A172 (cell line): ENCODE measurements around the gene FAN1. TPM values are rescaled to one million over a fixed set of nuclear protein-coding genes. Genes with fewer than 3 reads are reported as not detected.

Experiments
- DNase-seq: peaks from one replicate; pipeline ENCODE4 v3.0.0-alpha.2; 2015; ENCODE audit warnings: low spot score
- total RNA-seq: library from RNA; depleted of rRNA; stranded (reverse); fragments of >200 nt; shearing (Covaris generic); gene quantifications from 2 replicates; pipeline ENCODE4 v1.2.3, GENCODE V29; 2014

Gene FAN1
- total RNA-seq, 1 experiment from 2014 or later = 21.9 TPM

DNA sequence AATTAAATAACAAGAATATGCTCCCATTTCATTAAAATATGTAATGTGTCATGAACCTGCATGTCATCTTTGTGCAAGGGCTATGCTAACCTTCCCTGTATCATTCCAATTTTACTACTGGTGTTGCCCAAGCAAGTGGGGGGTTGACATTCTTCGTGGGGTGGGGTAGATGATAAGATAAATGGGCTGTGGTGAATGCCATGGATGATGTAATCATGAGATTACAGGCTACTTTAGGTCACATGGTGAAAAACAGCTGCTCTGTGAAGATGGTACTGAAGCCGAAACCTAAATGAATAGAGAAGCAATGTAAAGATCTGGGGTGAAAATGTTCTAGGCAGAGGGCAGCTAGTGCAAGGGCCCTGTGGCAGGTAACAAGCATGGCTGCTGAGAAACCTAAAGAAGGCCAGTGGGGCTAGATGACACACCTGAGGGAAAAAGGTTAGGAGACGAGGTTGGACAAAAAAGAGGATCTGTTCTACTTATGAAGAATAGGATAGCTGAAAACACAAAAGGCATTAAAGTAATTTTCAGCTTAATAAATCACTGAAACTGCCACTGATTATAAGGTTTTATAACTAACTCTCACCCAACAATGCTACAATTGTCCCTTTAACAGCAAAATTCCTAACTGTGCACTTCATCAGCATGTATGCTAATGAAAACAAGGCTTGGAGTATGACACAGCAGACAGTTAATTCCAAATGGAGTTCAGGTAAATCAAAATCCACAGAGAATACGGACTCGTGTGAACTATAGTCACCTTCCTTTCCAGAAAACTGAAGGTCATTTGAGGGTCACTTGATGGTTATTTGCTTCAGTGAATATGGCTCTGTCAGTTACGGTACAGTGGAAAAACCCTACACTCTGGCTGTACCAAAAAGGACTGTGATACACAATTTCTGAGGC is 52.8 kb downstream of the FAN1 start:
- peak; percentile 67 for DNase-seq

DNA sequence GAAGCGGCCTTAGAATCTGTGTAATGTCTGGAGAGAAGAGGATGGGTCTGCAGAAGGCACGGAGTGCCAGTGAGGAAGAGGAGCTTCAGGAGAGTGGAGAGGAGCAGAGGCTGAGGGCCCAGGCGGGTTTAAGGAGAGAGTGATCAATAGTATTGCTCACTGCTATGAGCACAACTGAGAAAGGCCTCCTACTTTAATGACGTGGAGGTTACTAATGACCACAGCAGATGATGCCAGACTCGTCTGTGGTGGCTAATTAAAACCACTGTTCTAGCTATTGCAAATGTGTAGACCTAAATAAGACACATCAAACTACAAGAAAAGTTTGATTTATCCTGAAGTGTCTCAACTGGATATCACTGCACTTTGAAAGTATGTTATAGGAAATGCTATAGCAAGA is 54.5 kb downstream of the FAN1 start:
- no peak for DNase-seq

DNA sequence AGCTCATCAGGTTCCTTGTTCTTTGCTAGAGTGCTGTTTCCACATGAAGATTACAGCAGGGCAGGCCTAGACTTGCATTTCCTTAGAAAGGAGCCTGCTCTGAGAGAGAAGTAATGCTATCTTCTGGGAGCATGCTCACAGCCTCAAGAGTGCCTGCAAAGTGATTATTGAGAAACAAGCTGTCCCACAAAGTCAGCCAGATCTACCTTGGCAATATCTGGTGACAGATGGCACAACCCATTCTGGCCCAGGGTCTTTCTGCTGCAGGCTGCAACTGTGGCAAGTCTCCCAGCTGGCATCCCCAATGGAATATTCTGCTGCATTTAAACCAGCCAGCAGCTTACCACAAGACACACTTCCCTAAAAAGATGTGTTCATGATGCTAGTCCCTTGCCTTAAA is 58.4 kb downstream of the FAN1 start:
- no peak for DNase-seq

DNA sequence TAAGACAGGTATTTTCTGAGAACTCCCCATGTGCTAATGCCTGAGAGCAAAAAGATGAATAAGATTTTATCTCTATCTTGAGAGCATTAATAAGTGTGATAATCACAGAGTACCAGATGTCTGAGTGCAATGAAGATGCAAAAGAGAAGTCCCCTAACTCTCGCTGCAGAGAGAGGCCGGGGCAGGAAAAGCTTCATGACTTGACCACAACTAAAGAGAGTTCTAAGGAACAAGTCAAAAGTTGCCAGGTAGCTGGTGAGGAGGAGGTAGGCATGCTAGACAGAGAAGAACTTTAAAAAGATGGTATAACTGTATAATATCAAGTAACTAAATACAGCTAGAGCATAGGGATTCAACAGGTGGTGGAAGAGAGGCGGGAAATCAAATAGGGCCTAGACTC is 58.9 kb downstream of the FAN1 start:
- no peak for DNase-seq

DNA sequence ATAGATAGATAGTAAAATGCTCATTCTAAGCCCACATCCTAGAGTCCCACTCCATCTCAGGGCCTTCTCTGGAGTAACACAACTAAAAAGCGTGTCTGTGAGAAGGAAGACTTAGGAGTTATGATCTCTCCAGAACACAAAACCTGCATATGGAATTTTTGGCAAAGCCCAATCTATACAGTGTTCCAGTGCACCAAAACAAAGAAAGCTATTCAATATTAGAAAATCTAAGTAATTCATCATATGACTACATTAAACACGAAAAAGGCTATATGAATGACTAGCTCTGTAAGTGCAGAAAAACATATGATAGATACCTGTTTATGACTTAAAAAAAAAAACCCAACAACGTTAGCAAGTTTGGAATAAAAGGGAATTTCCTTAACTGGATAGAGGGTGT is 60.0 kb downstream of the FAN1 start:
- no peak for DNase-seq

DNA sequence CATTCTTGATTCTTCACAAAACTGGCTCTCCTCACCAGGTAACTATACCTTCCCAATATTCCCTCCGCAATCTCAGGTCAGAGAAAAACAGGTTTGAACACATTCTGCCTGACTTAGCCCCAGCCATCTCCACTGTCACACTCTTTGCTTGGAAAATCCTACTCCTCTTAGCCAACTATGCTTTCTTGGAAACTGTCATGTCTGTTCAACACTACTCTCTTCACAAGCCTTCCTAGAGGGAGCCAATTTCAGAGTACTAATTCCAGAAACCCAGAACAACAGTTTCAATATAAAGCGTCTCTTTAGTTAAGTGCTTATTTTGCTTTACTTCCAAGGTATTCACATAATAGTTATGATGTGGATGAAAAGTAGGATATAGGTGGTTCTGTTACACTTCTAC is 66.0 kb downstream of the FAN1 start:
- DNase-seq = no peak

DNA sequence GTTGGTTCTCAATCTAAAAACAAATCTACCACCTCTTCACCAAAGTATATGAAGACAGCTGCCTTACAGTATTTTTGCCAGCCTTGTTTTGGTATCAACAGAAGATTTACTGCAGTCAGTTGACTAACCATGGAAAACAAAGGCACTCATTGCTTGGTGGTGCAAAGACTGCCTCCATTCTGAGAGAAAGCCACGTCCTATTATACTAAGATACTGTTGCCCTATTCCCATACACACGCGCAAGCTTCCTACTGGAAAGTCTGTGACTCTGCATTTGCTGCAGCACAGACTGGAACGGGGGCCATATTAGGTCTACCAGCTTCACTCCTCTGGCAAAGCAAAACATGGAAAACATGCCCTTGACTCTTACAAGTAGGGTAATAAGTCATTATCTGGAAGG is 69.7 kb downstream of the FAN1 start:
- DNase-seq = no peak

DNA sequence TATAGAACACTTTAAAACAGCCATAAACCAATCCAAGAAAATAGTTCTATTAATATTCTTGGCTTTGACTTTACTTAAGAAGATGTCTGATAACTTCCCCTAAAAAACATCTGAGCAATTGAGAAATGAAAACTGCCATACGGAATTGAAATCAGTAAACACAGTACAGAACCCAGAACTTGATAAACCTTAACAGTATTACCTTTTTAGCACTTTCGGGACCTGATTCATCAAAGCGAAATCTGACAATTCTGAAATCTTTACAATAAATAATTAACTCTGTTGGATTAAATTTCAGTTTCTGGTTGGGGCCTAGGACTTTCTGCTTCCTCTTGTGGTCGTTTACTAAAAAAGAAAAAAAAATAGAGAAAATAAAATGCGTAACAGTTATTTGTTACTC is 70.4 kb downstream of the FAN1 start:
- no peak for DNase-seq

DNA sequence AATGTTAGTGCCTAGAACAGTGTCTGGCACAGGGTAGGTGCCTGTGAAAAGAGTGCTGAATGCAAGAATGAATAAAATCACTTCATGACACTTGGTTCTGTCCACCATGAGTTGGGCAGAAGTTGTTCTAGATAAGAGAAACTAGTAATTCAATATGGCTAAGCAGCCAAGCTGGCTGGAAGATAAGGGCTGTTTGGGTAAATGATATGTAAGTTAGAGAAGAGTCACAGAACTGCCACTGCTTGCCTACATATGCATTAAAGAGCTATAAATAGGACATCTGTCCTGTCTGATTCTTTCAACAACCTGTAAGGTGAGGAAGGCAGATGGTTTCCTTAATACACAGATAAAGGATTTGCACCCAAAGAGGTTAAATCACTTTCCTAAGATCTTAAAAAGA is 74.6 kb downstream of the FAN1 start:
- DNase-seq = no peak

DNA sequence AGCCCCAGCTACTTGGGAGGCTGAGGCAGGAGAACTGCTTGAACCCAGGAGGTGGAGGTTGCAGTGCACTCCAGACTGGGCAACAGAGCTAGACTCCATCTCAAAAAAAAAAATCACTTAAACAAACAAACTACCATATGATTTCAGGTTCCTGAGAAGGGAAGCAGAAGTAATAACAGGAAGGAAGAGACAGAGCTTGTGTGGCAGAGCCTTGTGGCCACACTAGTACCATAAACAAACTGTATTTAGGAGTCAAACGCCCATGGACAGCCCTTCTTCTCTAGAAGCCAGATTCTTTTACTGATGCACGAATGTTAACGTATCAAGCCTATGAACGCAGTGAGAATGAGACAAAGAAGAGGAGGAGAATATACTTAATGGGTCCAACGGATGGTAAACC is 75.7 kb downstream of the FAN1 start:
- no peak for DNase-seq

DNA sequence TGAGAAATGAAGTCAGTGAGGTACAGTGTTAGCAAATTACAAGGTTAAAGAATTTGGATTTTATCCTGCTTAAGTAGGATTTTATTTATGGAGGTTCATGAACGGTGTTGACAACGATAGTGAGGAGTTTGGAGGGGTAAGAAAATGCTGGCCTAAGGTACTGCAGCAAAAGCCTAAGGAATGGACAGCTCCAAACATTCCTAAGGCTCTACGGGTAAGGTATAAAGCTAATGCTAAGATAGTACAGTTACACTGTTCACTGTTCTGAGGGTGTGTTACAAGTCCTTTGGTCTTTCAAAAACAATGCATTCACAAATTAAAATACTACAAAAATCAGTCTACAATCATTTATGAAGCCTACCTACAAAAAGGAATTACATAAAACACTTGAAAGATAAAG is 80.4 kb downstream of the FAN1 start:
- DNase-seq = no peak

DNA sequence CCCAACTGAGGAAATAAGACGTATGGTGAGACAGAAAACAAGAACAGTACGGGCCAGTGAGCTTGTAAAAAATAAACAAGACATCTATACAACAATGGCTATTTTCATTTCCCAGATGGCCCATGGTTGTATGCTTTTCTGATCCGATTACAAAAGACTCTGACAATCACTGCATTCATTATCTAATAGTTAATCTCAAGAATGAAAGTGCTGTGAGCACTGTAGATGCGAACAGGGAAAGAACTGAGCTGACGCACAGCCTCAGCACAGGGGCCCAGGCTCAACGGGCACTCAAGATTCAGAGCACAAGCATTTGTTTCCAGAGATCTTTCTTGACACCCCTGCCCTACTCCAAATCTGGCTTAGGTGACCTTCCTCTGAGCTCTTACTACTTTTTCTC is 80.8 kb downstream of the FAN1 start:
- no peak for DNase-seq

DNA sequence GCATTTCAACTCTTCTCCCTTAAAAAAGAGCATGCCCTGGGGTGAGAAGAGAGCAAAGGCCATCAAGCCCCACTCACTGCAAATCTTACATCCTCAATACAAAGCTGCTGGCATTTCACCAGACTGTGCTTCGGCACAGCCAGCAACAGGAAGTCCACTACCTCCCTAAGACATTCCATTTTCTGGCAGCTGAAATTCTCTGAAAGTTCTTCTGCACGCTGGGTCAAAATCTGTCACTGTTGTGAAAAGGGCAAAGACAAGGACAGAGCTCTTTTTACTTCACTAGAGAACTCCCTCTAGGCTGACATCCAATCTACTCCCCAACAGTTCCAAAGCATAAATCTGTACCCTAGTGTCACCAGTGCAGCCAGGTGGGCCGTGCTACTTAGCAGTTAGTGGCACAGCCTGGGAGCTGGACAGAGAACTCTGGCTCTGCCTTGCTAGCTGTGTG is 81.4 kb downstream of the FAN1 start:
- DNase-seq = no peak

DNA sequence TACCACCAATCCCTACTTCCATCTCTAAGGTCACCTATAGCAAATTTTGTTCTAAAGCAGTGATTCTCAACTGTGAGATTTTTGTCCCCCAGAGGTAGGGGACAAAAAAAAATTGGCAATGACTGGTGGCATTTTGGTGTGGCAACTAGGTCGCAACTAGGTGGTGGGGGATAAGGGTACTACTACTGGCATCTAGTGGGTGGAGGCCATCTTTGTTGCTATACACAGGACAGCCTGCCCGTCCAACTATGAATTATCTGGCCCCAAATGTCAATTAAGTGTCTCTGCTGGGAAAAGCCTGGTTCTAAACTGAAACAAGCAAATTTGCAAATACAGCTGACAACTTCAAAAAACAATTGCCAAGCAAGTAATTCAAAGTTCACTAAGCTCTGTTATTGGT is 86.3 kb downstream of the FAN1 start:
- DNase-seq = no peak

DNA sequence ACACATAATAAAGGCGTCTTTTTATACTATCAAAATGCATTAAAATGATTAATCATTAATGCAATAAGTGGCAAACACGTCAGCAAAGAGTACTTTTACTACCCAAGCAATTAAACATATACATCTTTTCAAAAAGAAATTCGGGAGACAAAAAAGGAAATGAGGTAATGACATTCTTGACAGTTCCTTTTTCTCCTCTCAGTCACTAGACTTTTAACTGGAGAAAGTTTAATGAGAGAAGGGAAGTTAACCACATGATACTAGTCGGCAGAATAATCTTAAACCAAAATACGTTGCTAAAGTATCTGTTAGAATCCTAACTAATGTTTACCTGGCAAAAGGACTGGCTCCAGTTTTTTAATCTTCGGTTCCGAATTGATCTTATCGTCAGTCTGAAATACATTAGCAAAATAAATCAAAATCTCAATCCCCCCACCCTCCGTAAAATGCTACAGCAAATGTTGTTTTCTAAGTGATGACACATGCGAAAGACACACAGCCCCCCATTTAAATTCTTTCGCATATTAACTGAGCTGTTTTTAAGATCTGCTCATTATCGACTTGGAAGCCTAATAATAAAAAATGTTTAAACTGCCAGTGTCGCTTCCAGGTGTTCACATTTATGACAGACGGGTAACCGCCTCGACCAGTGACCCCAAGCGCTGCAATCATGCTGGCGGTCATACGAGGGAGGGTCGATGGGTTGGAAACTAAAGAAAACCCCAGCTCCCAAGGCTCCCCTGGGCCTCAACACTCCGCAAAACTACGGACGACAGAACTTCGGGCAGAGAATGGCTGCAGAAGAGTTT is 86.9 kb downstream of the FAN1 start:
- DNase-seq = peak; percentile 8

DNA sequence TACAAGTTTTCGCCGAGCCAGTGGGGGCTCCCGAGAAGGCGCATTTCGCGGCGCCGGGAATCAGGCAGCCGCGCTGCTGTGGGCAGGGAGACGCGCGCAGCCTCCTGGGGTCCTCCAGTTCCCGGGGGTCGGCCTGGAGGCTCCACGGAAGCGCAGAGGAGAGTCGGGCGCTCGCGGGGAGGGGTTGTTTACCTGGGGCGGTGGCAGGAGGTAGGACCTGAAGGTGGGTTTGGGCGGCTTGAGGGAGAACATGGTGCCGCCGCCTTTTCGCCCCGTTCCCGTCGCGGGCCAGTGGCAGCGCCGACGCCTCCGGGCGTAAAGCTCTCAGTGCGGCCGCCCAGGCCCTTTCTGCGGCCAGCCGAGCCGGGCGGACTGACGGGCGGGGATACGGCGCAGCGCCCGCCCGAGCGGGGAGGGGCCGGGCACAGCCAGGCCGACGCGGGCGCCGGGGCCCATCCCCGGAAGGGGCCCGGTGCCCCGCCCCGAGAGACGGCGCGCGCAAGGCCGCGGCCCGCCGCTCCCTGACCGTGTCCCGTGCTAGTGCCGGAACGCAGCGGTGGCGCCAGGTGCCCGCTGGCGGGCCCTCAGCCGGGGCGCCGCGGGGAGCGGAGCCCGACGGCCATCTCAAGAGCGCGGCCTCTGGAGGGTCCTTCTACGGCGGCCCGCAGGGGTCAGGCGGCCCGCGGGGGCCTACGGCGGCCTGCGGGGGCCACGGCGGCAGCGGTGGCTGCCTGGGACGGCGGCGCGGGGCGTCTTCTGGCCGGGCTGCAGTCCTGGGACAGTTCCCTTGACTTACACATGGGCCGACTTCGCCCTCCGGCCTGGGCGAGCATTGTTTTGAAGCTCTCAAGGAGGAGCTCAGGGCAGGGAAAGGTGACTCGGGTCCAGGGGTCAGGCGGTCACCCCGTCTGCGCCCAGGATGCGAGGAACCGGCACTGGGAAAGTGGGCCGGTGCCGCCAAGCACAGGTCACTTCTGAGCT is 87.8 kb downstream of the FAN1 start, which contains the start of gene MTMR10:
Gene MTMR10 (minus strand): TSS at position 374 of the 981 bp plus-strand sequence. CDS start 122 bp downstream, at position 252.
- peak; percentile 37 for DNase-seq

DNA sequence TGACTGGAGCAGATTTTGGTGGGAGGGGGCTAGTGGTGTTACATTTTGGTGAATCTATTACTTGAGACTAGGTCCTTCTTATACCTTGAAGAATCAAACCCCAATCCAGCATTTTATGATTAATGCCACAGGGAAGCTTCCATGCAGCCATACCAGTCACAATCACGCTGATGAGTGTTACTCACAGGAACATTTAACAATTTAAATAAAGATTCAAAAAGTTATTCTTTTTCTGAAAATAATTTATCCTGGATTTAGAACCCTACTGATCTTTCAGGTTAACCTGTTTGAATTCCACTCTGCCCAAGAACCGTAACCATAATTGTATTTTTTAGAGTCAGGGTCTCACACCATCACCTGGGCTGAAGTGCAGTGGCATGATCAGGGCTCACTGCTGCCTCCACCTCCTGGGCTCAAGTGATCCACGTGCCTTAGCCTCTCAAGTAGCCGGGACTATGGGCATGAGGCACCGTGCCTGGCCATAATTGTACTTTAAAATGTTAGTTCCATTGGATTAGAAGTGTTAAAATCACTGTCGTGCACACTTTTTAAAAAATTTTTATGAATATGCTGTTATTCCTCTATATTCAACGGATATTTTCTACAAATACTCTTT is 88.6 kb downstream of the FAN1 start:
- no peak for DNase-seq
